HG03520 (cell line): ENCODE measurements around the gene OSBPL5.

Experiments used
- ATAC-seq: cut with Tn5 transposase; IDR thresholded peaks from one replicate; pipeline ENCODE4 v1.9.1; 2021; ENCODE audit warnings: mild to moderate bottlenecking, moderate library complexity; ENCODE audit not compliant: unreplicated experiment

Gene OSBPL5, protein sequence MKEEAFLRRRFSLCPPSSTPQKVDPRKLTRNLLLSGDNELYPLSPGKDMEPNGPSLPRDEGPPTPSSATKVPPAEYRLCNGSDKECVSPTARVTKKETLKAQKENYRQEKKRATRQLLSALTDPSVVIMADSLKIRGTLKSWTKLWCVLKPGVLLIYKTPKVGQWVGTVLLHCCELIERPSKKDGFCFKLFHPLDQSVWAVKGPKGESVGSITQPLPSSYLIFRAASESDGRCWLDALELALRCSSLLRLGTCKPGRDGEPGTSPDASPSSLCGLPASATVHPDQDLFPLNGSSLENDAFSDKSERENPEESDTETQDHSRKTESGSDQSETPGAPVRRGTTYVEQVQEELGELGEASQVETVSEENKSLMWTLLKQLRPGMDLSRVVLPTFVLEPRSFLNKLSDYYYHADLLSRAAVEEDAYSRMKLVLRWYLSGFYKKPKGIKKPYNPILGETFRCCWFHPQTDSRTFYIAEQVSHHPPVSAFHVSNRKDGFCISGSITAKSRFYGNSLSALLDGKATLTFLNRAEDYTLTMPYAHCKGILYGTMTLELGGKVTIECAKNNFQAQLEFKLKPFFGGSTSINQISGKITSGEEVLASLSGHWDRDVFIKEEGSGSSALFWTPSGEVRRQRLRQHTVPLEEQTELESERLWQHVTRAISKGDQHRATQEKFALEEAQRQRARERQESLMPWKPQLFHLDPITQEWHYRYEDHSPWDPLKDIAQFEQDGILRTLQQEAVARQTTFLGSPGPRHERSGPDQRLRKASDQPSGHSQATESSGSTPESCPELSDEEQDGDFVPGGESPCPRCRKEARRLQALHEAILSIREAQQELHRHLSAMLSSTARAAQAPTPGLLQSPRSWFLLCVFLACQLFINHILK

DNA sequence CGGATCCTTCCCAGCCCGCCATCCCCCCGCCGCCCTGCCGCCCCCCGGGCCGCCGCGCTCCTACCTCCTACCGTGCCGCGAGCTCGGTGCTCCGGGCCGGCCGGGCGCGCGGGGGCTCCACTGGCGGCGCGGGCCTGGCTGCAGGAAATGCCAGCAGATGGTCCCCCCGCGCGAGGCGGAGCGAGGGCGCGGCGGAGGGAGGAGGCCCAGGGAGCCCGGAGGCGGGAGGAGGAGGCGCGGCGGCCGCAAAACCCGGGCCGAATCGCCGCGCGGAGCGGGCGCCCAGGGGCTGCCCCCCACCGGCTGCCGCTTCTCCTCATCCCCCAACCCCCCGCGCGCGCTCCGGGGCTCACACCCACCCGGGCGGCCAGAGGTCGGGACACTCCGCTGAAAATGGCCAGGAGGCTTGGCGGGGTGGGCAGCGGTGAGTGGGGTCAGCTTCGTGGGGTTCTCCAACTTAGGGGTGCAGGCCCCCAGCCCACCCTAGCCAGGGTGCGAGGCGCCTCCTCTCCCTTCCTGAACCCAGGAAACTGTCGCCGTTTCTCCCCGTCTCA is at the start of gene OSBPL5:
Gene OSBPL5, minus strand, starts transcription at position 159 of the 554 bp plus-strand sequence. CDS start 36,162 bp downstream, outside the sequence.
- ATAC-seq: no peak

DNA sequence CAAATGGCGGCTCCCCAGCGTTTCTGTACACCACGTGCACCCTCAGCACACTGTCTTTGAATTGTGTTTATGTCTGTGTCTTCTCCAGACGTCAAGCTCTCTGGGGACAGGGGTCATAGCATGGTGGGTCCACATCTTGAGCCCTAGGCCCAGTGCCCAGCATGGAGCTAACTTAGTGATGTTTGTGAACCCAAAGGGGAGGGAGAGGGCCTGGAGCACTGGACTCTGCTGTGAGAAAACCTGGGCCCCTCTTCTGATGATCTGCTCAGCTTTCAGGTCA is 49.2 kb upstream of the OSBPL5 start:
- ATAC-seq: no peak

DNA sequence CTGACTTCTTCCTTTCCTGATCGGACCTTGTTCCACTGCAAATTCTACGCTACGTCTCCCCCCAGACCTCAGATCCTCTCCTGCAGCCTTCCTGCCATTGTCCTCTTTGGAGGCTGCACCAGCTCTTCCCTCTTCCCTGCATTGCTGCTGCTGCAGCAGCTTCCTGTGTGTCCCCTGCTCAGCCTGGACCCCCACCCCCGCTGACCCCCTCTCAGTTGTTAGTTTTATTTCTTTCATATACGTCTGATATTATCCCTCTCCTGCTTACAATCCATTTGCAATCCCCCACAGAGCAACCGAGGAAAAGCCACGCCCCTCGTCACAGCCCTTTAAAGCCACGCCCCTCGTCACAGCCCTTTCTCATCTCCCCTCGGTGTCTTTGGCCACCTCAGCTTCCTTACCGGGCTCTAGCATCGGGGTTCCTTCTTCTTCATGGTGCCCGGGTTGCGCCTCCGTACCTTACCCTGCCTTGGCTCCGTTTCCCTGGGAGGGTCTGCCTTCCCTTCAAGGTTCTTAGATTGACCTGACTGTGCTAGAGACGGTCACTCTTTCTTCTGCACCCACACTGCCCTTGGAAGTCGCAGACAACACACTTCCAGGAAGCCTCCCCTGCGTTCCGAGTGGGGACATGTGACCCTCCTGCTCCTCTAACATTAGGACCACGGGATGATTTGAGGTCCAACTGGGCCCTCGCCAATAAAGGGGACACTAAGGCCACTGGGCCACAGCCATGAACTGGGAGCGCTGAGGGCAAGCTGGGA is 48.7 kb upstream of the OSBPL5 start:
- no peak for ATAC-seq

DNA sequence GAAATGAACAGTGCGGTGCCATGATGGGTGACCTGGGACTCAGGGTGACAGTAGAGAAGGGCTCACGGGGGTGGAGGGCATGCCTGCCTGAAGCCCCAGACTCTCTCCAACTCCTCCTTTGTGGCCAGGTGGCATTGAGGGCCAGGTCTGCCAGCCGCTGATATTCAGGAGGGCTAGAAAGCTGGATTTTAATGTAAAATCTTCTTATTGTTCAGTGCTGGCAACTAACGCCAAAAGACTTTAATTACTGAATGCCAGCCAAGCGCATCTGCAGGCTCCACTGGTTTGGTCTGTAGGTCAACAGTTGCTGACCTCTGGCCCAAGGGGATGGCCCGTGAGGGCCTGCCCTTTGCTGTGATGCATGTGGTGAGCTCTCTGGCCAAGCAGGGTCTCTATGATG is 43.2 kb upstream of the OSBPL5 start:
- no peak for ATAC-seq

DNA sequence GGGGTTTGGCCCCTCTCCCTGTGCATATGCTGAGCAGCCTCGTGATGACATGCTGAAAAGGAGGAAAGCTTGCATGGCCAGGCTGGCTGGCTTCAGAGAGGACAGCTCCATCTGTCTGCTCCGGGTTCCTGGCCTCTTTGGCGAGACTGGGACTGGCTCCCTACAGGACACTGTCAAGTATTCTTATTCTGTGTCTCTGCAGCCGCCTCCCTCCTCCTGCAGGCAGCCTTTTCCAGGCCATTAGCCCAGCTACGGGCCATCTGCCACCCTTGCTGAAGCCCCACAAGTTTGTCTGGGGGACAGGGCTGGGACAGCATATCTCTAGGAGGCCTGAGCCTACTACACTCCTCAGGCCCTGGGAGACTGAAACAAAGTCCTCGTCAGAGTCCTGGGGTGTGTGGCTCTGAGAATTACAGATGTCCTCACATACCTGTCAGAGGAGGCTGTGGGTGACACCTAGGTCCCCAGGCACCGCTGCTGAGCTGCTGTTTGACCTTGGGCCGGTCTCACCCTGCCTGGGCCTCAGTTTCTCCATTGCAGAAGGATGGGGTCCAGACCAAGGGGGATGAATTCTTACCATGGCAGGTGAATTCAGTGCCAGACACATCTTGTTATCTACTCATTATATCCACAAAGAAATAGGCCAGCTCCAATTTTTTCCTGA is 42.5 kb upstream of the OSBPL5 start:
- ATAC-seq: no peak

DNA sequence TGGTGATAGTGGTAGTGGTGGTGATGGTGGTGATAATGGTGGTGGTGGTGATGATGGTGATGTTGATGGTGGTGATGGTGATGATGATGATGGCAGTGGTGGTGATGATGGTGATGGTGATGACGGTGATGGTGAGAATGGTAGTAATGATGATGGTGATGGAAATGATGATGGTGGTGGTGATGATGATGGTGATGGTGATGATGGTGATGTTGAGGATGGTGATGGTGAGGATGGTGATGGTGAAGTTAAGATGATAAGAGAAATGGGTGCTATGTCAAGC is 41.8 kb upstream of the OSBPL5 start:
- ATAC-seq: no peak

DNA sequence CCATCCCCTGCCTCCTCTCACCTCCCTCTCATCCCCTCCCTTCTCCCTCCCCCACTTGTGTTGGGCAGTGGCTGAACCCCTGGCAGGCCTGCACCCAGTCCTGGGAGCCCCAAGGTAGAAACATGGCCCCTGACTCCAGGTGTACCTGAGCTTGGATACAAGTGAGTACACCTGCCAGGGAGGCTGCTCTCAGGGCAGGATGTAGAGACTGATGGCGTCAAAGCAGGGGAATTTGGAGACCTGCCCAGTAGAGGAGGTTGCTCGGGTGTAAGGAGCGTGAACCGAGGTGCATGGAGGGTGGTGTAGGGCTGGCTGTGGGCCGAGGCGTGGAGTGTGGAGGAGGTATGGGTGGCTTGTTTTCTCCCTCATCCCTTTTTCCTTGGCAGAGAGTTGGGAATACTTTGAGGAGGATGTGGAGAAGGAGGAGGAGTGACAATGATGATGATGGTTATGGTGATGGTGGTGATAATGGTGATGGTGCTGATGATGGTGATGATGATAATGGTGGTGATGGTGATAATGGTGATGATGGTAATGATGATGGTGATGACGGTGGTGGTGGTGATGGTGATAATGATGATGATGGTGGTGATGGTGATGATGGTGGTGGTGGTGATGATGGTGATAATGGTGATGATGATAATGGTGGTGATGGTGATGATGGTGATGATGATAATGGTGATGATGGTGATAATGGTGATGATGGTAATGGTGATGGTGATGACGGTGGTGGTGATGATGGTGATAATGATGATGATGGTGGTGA is 41.2 kb upstream of the OSBPL5 start:
- ATAC-seq: no peak

DNA sequence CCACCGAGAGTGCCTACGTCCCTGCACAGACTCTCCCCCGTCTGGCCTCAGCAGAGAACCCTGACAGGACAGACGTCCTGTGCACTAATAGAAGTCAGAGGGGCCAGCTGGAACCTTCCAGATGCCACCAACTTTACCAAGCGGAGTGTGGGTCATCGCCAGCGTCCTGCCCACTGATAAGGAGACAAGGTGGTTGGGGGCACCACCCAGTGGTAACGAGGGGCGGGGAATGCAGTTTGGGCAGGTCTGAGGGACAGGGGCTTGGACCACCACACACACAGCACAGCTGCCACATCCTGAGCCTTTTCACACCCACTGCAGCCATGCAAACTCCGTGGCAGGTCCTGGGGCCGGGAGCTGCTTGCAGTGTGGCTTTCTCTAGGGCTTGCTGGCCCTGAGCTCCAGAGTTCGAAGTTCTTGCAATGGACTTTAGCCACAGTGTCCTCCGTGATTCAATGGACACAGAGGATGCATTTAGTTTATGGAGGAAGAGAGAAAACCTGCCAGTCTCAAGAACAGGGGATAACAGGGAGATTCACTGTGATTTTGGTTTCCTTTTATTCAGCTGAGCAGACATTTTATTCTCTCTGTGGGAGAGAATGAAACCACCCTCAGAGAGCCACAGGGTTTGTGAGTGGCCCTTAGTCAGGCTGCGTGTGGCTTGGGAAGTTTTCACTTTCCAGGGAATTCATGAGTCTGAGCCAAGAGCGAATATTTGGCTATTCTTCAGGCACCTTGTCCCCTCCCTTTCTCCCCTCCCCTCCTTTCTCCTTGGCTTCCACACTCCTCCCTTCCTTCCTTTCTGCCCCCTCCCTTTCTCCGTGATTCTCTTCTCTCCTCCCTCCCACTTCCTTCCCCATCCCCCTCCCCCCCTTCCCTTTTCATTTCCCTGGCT is 40.4 kb upstream of the OSBPL5 start:
- no peak for ATAC-seq

DNA sequence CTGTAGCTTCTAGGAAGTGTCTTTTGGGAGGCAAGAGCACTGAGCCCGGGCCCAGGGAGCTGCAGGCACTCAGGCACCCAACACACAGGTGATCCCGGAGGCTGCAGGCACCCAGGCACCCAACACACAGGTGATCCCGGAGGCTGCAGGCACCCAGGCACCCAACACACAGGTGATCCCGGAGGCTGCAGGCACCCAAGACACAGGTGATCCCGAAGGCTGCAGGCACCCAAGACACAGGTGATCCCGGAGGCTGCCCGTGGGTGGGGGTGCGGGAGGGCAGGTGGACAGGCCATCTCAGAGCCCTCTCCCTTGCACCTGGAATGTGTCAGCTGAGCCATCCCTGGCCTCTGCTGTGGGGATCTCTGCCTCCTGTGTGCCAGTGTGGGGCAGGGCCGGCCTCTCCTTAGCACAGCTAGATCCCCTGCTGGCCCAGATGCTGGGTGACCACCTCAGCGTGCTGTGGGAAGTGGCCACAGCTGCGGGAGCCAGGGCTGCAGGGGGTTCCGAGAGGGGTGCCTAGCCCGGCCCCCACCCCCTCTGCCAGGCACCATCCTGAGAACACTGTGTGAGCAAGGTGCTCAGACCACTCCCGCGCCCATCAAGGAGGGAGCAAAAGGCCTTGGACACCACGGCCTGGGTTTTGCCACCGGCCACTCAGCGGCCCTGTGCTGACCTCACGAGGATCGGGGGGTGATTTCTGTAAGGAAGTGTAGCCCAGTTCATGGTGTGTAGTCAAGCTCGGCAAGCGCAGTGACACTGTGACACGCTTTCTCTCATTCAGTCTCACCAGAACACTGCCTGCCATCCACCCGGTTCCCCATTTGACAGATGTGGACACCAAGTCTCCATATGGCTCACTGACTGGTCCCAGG is 39.3 kb upstream of the OSBPL5 start:
- ATAC-seq: no peak

DNA sequence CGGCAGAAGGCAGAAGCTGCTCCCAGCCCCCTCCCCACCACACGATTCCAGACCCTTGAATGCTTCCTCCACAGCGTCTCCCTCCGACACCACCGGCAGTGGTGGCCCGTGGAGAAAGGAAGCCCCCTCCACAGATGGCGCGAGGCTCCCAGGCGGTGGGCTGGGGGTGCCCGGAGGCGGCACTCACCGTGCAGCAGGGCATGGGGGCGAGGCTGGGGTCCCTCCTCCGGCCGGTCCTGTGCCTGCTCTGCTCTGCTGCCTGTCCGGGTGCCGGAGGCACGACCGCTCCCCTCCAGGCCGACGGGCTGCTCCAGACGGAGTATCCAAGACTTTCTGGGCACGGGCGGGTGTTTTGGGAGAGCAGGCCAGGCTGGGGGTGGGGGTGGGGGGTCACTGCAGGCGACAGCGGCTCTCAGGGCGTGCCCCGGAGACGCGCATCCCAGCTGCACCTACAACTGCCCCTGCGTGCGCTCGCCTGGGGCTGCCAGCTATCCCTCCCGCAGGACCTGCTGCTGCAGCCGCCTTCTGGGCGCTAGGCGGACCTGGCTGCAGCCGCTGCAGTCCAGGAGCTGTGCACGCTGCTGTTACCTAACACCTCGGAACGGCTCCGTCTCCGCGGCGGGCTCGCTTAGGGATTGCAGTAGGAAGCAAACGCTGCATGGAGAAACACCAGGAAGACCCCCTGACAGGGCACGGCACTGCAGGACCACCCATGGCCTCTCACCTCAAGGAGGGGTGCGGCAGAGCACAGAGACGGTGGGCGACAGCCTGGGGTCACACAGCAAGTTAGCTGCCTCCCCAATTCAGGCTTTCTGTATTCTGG is 38.3 kb upstream of the OSBPL5 start:
- ATAC-seq: no peak

DNA sequence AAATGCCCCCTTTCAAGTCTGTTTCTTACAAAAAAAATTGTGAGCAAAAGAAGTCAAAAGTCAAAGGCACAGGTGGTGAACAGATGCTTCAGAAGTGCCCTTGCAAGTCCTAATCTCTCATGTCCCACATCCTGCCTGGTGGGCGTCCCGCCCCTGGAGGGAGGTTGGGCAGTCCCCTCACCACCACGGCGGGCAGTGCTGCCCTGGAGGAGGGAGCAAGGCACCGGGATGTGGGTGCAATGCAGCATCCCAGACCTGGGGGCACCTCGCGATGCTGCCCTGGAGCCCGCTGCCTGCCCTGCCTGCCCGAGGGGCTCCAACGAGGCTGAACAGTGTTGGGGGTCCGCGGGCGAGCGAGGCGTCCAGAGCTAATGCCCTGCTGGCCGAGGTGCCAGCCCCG is 37.6 kb upstream of the OSBPL5 start:
- no peak for ATAC-seq

DNA sequence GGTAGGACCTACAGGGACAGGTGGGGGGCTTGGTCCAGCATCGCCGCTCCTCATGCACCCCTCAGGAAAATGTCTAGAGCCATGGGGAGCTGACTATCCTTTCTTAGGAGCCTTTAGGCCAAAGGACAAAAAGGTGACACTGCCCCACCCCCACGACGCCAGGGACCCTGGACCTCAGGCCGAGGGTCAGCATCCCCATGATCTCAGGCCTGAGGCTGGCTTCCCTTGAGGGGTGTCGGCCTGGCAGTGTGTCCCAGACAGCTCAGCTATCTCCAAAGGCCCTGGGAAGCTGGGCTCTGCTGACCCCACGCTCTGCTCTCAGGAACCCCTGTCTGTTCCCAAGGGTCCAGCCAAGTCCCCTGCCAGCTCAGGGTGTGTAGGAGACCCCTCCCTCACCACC is 37.2 kb upstream of the OSBPL5 start:
- ATAC-seq: no peak

DNA sequence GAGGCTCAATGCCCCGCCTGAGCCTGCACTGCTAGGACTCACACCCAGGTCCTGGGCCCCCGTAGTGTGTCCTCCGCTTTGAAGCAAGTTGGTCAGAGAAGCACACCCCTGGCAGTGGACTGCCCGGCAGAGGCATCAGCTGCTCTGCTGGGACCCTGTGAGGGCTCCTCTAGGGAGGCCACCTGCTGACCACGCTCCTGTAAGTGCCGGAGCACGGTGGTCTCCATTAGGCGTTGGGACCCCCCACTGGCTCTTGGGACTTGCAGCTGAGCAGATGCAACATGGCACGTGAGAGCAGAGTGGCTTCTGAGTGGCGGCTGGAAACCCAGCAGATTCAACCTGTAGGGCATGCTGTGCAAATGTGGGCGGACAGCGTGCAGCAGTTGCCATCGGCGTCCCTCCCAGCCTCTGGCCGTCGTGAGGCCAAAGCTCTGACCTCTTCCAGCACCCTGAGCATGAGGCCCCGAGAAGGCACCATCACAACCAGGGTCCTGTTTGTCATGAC is 36.6 kb upstream of the OSBPL5 start:
- no peak for ATAC-seq

DNA sequence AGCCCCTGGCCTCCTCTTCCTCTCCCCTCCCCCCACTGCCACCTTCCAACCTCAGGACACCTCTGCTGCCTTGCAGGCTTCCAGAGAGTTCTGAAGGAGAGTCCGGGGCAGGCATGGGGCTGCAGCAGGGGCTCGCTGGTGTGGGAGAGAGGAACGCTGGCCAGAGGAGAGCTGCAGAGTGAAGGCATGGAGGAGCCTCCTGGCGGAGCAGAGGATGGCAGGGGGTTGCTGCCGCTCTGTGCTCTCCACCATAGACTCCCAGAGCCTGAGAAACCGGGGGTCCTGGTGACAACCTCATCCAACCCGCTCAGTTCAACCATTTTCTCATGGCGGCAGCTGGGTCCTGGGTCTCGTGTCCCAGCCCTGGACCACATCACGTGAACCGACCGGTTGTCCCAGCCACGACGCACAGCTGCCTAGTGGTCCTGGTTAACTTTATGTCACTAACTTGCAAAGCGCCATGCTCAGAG is 36.0 kb upstream of the OSBPL5 start:
- no peak for ATAC-seq

DNA sequence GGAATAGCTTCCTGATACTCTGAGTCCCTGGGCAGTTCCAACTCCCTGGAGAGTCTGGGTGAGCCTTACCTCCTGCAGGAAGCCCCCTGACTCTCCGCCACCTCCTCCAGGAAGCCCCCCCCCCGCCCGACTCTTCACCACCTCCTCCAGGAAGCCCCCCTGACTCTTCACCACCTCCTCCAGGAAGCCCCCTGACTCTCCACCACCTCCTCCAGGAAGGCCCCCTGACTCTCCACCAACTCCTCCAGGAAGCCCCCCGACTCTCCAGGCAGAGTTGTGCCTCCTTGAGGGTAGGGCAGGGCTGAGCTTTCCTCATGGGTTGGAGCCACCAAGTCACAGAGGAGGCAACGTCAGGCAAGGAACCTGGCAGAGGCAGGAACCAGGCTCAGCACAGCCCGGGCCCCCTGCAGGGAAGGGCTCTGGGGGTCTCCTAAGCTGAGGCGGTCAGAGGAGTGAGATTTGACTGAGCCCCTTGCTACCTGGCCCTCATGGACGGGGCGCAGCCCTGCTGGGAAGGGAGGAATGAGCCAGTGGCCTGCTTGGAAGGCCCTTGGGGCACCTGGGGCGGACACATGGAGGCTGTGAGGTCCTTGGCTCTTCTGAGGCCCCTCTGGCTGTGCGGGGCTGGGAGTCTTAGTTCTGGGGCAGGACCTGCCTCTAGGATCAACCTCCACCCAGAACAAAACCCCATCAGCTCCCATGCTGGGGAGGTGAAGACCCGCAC is 35.4 kb upstream of the OSBPL5 start:
- no peak for ATAC-seq

DNA sequence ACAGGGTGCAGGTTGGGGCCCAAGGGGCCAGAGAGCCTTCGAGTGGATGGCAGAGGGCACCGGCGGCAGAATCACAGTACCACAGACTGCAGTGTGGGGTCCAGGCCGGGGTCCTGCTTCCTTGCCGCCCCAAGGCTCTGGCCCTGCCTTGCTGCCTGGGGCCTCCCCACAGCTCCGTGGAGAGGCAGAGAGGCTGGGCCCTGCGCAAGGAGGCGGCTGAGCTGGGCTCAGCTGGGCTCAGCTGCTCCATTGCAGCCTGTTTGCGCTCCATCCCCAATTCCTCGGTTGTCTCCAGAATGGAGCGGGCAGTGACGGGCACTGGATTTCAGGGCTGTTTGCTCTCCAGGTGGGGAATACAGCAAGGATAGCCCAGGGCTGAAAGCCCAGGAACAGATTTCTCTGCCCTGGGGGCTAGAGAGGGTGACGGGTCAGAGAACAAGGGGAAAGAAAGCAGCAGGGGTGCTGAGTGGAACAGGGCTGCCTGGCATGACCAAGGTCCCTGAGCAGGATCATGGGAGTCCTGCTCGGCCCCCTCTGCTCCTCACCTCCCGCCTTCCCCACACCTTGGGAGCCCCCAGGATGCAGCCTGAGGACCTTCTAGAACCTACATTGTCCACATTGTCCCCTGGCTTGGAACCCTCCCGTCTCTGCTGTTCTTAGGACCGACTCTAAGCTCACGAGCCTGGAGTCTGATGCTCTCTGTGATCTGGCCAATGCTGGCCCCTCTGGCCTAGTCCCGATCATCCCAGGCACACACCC is 34.6 kb upstream of the OSBPL5 start:
- ATAC-seq: no peak
